Measurements from ENCODE around the gene SAC3D1.

- TF ChIP-seq CTCF (IDR thresholded peaks at IDR 0.05), result no peak
- no peak for TF ChIP-seq POLR2A (IDR thresholded peaks at IDR 0.05)
Measured at GRCh38 chr11:65066805-65067291, 25.8 kb downstream of the SAC3D1 start.
